NCI-H1417 (cell line): Measurements from ENCODE around the gene DPP7.
A peak's percentile ranks its signal among the peaks of the same experiment; 100 is the strongest.

Source experiments
- DNase-seq, 3 experiments: peaks; one replicate each; lab custom pipeline; 2025; lab: John Stamatoyannopoulos, UW

DPP7 gene

DNA sequence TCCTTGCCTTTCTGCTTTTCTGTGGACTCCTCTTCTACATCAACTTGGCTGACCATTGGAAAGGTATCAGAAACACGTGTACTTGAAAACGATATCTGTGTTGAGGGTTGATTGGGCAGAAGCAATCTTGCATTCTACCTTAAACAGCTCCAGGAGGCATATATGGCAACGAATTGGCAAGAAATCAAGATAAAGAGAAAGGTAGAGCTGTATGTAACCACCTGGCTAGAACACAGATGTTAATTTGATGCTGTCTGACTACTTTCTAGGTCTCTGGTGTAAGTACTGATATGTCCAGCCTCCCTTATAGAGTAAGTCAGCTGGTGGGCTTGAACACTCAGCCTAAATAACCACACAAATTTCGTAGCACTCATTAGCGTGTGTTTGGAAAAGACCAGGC lies 26.4 kb downstream of the DPP7 start:
- DNase-seq, result no peak

DNA sequence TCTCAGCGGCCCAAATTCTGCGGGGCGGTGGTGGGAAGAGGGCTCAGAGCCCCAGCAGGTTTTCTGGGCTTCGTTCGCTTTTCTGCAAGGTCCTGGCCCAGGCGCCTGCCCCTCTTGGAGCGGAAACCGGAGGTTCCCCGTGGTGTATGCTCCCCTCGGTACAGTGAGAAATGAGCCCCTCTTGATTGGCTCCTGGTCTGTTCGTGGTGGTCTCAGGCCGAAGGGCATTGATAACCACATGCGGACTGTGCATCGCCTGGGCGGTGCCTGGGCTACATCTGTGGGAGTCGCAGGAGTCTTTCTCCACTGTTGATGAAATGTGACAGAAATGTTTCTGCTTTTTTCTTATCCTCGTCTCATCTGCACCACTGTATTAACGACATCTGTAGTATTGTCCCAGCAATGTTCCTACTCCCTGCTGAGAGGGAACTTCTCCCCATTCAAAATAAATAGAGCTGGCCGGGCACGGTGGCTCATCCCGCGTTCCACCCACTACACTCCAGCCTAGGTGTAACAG lies 27.1 kb downstream of the DPP7 start:
- DNase-seq, result no peak

DNA sequence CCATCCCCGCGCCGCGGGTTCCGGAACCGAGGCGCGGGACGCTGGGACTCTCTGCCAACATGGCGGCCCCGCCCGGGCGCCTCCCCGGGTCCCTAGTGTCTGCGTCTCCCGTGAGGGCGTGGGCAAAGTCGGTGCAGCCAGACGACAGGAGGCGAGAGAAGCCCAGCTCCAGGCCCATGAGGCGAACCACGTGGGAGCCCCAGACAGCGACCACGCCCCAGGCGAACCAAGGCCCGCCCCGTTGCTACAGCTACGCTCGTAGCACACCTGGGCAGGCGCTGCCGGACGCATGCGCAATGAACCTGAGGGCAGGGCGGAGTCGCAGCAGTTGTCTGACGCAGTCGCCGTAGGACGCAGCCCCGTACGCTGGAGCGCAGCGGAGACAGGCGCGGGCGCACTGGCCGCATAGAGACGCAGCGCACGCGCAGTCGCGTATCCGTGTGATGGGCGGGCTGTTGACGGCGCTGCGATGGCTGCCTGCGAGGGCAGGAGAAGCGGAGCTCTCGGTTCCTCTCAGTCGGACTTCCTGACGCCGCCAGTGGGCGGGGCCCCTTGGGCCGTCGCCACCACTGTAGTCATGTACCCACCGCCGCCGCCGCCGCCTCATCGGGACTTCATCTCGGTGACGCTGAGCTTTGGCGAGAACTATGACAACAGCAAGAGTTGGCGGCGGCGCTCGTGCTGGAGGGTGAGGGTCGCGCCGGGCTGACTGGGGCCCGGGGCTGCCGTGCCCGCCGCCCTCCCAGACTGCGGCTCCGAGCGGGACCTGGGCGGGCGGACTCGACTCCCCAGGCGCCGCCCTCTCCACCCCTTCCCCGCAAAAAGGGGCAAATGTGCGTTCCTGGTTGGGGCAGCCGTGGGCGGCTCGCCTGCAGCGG lies 27.8 kb downstream of the DPP7 start, which contains the start of gene MAN1B1:
MAN1B1 (plus strand) TSS at position 455 of the 878 bp plus-strand sequence; CDS start at position 470, 15 bp downstream.
- peak; percentile 96 to 100 (median 99) for DNase-seq

DNA sequence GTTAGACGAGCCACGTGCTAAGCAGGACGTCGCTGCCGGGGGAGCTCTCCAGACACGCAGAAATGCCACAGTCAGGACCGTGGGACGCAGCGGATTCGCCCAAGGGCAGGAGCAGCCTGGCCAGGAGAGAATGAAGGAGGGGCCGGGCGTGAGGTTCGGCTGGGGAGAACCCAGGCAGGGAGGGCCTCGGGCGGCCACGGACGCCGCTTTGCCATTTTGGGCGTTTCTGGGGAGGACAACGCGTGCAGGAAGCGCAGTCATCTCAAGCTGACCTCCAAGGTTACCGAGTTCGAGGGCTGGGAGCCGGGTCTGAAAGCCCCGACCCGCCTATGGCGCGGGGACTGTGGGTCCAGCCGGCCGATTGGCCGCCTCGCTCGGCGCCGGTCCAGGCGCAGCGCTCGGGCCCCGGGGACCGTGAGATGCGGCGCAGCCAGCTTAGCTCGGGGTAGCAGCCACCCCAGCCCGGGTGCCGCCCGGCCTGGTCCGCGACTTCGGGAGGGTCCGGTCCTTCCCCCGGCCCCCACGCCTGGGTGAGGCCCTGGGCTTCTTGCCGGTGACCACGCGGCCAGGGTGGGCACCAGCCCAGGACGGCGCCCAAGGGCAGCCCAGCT lies 28.5 kb downstream of the DPP7 start:
- peak in 2 of 3 experiments; percentile 0 to 77 for DNase-seq

DNA sequence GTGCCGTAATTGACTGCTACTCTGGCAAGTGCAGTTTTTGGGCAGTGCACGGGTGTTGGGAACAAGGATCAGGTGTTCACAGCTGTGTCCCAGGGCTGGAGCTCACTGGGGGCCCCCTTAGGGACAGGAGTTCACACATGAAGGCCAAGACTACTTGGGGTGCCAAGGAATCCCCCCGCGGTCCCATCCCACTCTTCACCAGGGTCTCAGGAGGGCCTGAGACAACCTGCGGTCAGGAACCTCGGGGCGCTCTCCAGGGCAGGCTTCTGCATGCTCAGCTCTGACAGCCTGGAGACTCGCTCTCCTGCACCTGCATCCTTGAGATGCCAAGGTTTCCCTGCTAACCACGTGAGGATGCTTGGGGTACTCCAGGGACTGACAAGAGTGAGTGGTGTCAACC lies 30.0 kb downstream of the DPP7 start:
- peak in 1 of 3 experiments; percentile 26 for DNase-seq

DNA sequence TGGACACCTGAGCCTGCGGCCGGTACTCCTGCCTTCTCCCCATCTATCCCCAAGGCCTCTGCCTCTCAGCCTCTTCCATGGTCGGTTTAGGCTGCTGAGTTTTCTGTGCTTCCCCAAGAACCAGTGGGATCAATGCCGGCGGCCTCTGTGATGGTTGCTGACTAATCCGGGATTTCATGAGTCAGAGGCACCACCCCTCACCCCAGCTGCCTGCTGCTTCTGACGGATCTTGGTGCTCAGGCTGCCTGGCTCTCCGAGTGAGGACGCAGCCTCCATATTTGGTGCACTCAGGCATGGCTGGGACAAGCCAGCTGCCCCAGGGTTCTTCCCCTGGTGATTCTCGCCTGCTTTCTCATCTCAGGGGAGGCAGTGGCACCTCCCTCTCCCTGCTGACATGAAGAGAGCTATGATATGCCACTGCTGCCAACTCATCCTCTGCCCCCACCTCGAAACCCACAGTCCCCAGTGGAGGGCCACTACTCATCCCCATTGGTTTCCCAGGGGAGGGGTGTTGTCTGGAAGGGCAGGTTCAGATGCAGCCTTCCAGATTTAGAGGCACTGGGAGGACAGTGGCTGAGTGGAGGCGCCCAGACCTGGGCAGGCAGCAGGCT lies 31.0 kb downstream of the DPP7 start:
- DNase-seq, result no peak

DNA sequence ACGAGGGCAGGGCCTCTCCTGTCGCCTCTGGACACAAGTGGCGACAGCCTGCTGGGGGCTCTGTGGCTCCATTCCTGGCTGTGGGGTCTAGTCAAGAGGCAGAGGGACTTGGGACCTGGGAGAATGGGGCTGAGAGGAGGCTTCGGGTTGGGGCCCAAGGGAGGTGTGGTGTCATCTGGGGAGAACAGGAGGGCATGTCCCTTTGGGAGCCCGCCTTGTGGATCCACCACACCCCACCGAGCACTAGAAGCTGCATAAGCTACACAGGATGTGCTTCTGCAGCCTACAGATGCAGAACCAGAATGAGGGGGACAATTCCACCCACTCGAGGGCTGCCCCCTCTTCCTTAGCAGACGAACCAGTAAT lies 31.6 kb downstream of the DPP7 start:
- no peak for DNase-seq

DNA sequence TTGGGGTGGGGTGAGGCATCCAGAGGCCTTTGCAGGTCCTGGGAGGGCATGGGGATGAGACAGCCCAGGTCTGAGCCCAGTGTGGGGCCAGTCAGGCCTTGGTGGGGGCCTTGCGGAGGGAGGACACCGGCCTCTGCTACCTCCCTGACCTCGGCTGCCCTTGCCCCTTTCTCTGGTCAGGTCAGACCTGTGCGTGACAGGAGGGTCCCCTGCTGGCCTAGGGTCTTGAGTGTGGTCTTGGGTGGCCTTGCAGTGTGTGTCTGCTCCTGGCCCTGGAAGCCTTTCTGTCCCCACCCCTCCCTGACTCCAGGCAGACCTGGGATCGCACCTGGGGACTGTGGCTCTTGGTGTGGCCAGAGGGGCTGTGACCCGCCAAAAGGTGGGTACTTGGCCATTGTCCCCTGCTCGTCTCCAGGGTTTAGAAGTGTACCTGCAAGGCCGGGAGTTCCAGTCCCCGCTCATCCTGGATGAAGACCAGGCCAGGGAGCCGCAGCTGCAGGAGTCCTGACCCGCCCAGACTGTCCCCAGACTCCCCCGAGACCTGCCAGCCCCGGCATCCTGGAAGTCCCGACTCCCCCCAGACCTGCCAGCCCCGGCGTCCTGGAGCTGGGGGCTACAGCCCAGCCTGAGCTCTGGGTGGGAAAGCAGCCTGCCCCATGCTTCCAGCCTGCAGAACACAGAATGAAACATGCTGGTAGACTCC lies 32.2 kb downstream of the DPP7 start:
- DNase-seq, result no peak

DNA sequence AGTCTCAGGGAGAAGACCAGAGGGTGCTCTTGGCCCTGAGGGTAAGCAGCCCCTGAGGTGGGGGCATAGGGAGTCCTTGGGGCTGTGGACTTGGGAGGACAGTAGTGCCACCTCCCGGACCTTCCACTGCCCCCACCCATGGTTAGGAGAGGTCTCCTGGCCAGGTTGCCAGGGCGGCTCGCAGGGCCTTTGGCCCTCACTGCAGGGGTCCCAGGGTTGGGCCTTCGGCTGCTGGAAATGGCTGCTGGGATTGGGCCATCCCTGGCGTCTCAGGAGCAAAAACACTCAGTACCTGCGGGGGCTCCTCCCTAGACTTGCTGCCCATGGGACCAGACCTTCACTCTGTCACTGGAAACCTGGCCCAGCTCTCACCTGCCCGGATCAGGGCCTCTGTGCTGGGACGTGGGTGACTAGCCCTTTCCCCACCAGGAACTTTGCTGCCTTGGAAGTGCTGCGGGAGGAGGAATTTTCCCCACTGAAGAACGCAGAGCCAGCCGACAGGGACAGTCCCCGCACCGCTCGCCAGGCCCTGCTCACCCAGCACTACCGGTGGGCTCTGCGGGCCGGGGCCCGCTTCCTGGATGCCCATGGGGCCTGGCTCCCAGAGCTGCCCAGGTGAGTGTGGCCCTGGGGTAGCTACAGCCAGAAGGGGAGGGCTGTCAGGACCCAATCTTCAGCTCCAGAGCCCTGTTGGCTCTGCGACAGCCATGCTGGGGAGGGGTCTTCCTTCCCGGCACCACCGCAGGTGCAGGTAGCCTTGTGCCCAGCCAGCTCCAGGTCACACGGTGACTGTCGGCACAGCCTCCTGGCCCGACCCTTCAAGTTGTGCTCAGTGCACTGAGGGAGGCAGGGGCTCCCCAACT lies 34.0 kb downstream of the DPP7 start:
- no peak for DNase-seq

DNA sequence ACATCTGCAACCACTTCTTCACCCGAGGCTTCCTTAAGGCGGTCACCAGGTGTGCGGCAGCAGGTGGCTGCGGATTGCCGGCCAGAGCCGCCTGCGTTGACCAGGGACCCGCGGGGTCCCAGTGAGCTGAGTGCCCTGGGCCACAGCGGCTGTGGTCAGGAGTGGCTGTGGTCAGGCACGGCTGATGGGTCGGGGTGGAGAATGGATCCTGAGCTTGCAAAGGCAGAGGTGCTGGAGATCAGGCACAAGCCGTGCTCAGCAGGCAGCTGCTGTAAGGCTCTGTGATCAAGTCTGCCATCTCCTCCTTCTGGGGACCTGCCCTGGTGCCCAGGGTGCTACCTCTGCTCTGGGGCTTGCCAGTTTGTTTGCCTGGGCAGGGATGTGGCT lies 35.1 kb downstream of the DPP7 start:
- DNase-seq, result peak in 1 of 3 experiments; percentile 67

DNA sequence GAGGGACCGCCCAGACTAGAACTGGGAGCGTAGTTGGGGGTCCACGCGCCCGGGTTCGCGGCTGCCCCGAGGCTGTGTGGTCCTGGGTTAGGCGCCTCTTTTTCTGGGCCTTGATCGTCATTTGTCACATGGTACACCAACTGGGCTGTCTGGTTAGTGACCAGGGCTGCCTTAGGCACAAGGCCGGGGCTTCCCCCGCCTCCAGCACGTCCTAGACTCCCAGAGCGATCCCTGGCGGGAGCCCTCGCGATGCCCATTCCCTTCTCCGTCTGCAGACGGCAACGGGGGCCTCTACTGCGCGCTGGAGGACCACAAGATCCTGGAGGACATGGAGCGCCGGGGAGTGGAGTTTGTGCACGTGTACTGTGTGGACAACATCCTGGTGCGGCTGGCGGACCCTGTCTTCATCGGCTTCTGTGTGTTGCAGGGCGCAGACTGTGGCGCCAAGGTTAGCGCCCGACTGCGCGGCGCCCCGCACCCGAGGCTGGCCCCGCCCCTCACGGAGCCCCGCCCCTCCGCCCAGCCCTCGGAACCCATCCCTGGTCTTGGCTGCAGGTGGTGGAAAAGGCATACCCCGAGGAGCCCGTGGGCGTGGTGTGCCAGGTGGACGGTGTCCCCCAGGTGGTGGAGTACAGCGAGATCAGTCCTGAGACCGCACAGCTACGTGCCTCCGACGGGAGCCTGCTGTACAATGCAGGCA lies 35.7 kb downstream of the DPP7 start:
- DNase-seq, result peak; percentile 69 to 80 (median 75)

DNA sequence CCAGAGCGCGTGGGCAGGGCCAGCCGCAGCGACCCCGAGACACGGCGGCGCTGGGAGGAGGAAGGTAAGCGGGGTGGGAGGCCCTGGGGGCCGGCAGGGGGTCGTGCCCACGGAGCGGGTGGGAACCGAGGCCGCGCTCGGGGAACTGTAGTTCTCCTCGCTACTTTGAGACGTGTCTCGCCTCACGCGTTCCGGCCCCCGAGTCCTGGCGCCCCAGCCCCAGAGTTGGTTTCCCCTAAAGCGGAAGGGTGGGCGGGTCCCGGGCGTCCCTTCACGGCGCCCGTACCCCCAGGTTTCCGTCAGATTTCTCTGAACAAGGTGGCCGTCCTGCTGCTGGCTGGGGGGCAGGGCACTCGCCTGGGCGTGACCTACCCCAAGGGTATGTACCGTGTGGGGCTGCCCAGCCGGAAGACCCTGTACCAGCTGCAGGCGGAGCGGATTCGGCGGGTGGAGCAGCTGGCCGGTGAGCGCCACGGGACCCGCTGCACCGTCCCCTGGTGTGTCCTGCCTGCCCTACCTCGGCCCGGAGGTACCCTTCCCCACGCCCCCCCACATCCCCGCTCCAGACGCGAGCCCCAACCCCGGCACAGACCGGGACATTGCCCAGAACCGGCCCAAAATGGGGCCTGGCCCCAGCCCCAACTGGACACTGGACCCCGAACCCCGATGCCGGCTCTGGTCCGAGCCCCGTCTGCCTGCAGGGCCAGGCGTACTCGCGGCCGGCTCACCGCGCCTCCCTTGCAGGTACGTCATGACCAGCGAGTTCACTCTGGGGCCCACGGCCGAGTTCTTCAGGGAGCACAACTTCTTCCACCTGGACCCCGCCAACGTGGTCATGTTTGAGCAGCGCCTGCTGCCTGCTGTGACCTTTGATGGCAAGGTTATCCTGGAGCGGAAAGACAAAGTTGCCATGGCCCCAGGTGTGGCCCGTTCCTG lies 36.5 kb downstream of the DPP7 start:
- no peak for DNase-seq

DNA sequence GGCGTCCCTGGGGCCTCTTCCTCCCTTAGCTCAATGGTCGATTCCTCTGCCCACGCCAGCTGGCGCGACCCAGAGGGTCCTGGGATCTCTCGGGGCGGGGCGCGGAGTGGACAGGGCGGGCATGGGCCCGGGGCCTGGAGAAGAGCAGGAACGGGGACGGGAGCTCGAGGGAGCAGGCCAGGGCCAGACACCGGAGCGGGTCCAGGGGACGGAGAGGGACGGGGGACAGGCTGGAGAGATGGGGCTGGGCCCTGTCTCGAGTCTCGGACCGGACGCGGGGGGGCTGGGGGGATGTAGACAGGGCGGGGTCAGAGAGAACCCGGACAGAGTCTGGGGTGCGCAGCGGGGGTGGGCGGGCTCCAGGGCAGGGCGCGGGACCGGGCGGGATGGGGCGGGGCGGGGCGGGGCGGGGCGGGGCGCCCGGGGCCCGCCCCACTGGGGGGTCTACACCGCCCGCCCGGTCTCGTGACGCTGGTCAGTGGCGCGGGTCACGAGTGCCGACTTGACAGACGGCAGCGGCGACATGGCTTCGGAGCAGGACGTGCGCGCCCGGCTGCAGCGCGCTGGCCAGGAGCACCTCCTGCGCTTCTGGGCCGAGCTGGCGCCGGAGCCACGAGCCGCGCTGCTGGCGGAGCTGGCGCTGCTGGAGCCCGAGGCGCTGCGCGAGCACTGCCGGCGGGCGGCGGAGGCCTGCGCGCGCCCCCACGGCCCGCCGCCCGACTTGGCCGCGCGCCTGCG lies 37.4 kb downstream of the DPP7 start, which contains the start of gene UAP1L1:
UAP1L1 (plus strand) TSS at position 508 of the 738 bp plus-strand sequence; CDS start at position 524, 16 bp downstream.
- peak; percentile 11 to 53 (median 38) for DNase-seq

DNA sequence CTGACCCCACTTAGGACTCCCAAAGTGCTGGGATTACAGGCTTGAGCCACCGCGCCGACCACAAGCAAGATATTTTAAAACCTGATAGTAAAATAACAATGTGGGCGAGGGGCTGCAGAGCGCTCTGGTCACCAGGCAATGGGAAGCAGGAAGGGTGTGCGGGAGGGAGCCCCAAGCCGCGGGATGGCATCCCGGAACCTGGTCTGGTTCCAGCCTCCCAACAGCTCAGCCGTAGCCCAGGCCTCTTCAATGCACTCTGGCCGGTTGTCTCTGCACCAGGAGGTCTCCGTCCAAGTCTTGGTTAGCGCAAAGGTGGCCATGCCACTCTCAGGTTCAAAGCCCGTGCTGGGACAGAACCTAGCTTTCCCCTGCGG lies 37.9 kb downstream of the DPP7 start:
- no peak for DNase-seq

DNA sequence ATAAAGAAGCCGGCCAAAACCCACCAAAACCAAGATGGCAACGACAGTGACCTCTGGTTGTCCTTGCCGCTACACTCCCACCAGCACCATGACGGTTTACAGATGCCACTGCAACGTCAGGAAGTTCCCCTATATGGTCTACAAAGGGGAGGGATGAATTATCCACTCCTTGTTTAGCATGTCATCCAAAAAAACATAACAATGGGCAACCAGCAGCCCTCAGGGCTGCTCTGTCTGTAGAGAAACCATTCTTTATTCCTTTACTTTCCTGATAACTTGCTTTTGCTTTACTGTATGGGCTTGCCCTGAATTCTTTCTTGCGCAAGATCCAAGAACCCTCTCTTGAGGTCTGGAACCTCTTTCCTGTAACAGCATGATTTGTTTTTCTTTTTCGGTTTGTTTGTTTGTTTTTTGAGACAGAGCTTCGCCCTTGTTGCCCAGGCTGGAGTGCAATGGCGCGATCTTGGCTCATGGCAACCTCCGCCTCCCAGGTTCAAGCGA lies 39.2 kb downstream of the DPP7 start:
- DNase-seq, result no peak

DNA sequence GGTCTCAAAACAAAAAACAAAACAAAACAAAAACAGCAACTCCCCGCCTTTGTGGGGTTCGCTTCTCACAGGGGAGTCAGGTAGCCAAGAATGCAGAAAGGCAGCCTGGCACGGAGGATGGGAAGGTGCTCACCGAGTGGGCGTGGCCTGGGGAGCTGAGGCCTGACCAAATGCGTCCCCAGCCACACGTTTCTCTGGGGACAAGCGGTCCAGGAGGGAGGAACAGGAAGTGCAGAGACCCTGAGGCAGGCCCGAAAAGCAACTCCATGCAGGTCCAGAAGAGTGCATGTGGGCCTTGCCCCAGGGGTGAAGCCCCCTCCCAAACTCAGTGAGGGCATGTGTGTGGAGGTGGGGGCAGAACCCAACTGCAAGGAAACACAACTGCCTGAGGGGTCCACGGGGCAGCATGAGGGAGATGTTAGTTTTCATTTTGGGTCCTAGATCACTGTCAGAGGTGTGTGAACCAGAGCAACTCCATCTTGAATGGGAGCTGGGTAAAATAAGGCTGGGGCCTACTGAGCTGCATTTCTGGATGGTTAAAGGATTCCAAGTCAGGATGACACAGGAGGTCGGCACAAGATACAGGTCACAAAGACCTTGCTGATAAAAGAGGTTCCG lies 39.8 kb downstream of the DPP7 start:
- no peak for DNase-seq

DNA sequence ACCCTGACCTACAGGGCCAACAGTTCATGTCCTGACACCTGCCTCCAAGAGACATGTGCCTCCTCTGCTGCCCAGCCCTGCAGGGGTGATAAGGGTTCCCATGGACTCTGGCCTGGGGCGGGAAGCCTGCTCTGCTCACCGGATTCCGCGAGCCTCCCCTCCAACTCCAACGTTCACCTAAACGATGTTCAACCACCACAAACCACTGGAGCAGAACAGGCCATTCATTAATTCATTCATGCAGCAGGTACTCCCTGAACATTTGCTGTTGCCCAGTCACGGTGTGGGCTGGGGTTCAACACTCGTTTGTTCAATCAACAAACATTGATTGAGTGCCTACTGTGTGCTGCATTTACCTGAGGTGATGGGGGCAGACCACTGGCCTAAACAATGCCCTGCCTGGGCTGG lies 40.5 kb downstream of the DPP7 start:
- no peak for DNase-seq

DNA sequence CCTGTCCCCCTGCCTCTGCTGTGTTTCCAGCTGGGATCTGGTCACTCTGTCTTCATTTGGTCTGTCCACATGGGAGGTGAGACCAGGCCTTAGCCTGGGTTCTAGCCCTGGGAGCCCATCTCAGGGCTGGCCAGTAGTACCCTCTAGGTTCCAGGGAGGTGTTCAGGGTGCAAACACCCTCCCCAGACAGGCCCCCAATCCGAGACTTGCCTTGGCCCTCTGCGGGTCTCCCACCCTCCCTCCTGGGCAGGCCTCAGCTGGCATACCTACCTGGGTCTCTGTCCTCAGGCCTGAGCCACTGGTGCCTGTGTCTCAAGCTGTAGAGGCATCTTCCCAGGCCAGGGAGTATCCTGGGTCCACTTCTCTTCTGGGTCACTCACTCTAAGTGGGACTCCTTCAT lies 43.3 kb downstream of the DPP7 start:
- DNase-seq, result no peak
